Trophoblast cell (in vitro differentiated cells and primary cell): ENCODE results near the gene INTS3.

ENCODE experiments used
- DNase-seq, 2 donors: peaks; one replicate each; pipeline ENCODE4 v3.0.0-alpha.2; 2016
- H2AFZ ChIP-seq: 2 replicates; pipeline ENCODE4 v1.6.1; 2013; ENCODE audit warnings: low read length, moderate library complexity, mild to moderate bottlenecking; ENCODE audit not compliant: insufficient read depth, poor library complexity
- H2AK5ac ChIP-seq: 2 replicates; pipeline ENCODE4 v1.6.1; 2013; ENCODE audit warnings: mild to moderate bottlenecking, low read length
- H2BK120ac ChIP-seq: 2 replicates; pipeline ENCODE4 v1.6.1; 2013; ENCODE audit warnings: low read length, mild to moderate bottlenecking, moderate library complexity; ENCODE audit not compliant: insufficient read depth, poor library complexity
- H2BK12ac ChIP-seq: 2 replicates; pipeline ENCODE4 v1.6.1; 2013; ENCODE audit warnings: mild to moderate bottlenecking, low read length, moderate library complexity
- H2BK5ac ChIP-seq: 2 replicates; pipeline ENCODE4 v1.6.1; 2013; ENCODE audit warnings: low read length, low read depth, moderate library complexity, mild to moderate bottlenecking; ENCODE audit not compliant: poor library complexity
- H3K14ac ChIP-seq: 2 replicates; pipeline ENCODE4 v1.6.1; 2013; ENCODE audit warnings: mild to moderate bottlenecking, low read length
- H3K18ac ChIP-seq: 2 replicates; pipeline ENCODE4 v1.6.1; 2013; ENCODE audit warnings: mild to moderate bottlenecking, low read length
- H3K23ac ChIP-seq: 2 replicates; pipeline ENCODE4 v1.6.1; 2013; ENCODE audit warnings: low read length
- H3K27ac ChIP-seq: 2 replicates; pipeline ENCODE4 v1.5.1; 2013; ENCODE audit warnings: low read depth, mild to moderate bottlenecking, inconsistent platforms, low read length, moderate library complexity
- H3K27me3 ChIP-seq: 2 replicates; pipeline ENCODE4 v1.6.1; 2013; ENCODE audit warnings: inconsistent platforms, mild to moderate bottlenecking, low read length, moderate library complexity; ENCODE audit not compliant: insufficient read depth
- H3K36me3 ChIP-seq, 2 experiments: 1 replicate in 1 of 2; 2 replicates in 1 of 2; pipeline ENCODE4 v1.6.1; 2013; ENCODE audit warnings: low read length in 2 of 2, mild to moderate bottlenecking in 2 of 2, moderate library complexity in 1 of 2; ENCODE audit not compliant: insufficient read depth in 2 of 2, control insufficient read depth in 1 of 2
- H3K4ac ChIP-seq: 2 replicates; pipeline ENCODE4 v1.6.1; 2013; ENCODE audit warnings: low read depth, mild to moderate bottlenecking, low read length, moderate library complexity
- H3K4me1 ChIP-seq, 2 experiments: 1 replicate in 1 of 2; 2 replicates in 1 of 2; pipeline ENCODE4 v1.6.1; 2013; ENCODE audit warnings: low read length in 2 of 2, mild to moderate bottlenecking in 2 of 2, moderate library complexity in 1 of 2; ENCODE audit not compliant: insufficient read depth in 2 of 2, control insufficient read depth in 1 of 2
- H3K4me2 ChIP-seq: 2 replicates; pipeline ENCODE4 v1.6.1; 2013; ENCODE audit warnings: inconsistent platforms, mild to moderate bottlenecking, low read length, moderate library complexity
- H3K4me3 ChIP-seq: 2 replicates; pipeline ENCODE4 v1.5.1; 2013; ENCODE audit warnings: mild to moderate bottlenecking, low read depth, low read length, inconsistent platforms
- H3K79me1 ChIP-seq: one replicate; pipeline ENCODE4 v1.6.1; 2013; ENCODE audit warnings: low read length
- H3K79me2 ChIP-seq: 2 replicates; pipeline ENCODE4 v1.6.1; 2013; ENCODE audit warnings: low read length, mild to moderate bottlenecking; ENCODE audit not compliant: control insufficient read depth, insufficient read depth, poor library complexity
- H3K9ac ChIP-seq: 2 replicates; pipeline ENCODE4 v1.6.1; 2013; ENCODE audit warnings: mild to moderate bottlenecking, low read length
- H3K9me3 ChIP-seq: 2 replicates; pipeline ENCODE4 v1.6.1; 2013; ENCODE audit warnings: low read depth, mild to moderate bottlenecking, control low read depth, inconsistent platforms, low read length; ENCODE audit not compliant: insufficient read depth
- H4K12ac ChIP-seq: 2 replicates; pipeline ENCODE4 v1.6.1; 2013; ENCODE audit warnings: low read depth, mild to moderate bottlenecking, low read length, moderate library complexity
- H4K8ac ChIP-seq: 2 replicates; pipeline ENCODE4 v1.6.1; 2013; ENCODE audit warnings: low read depth, mild to moderate bottlenecking, low read length, moderate library complexity
- H4K91ac ChIP-seq: one replicate; pipeline ENCODE4 v1.6.1; 2013; ENCODE audit warnings: low read depth, mild to moderate bottlenecking, low read length, moderate library complexity
- WGBS: extraction: QIAGEN DNeasy Blood & Tissue Kit; methylation state at CpG from one replicate; pipeline ENCODE4 v1.1.7; 2013; ENCODE audit warnings: missing lambda C conversion rate; ENCODE audit not compliant: insufficient read length, insufficient coverage; ENCODE audit errors: extremely low coverage; 5-methylcytosine and 5-hydroxymethylcytosine counted together

The INTS3 gene

DNA sequence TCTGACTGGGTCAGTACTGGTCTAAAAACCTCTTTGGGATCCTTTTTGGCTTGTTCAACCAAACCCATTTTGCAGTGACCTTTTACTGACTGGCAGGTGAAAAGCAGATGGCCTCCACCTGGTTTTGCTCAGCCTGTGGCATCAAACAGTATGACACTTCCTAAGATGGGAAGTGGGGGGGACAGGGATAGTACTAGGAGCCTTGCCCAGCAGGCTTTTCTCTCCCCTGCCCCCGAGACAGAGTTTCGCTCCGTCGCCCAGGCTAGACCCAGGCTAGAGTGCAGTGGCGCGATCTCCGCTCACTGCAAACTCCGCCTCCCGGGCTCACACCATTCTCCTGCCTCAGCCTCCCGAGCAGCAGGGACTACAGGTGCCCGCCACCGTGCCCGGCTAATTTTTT, 18.3 kb downstream of the INTS3 start:
- H3K4me3 ChIP-seq, result no peak overlapping the region
- no CpG with 5 or more reads among the region's 13 CpGs for WGBS
- H4K8ac ChIP-seq, result no peak overlapping the region
- H3K4me2 ChIP-seq, result no peak overlapping the region
- no peak overlapping the region for H2AK5ac ChIP-seq
- H3K4me1 ChIP-seq, result peaks cover 0 to 3% of the 10 kb centered on the region in 2 experiments
- no peak overlapping the region for H3K18ac ChIP-seq
- DNase-seq, result no peak
- H3K9ac ChIP-seq, result no peak overlapping the region
- H2AFZ ChIP-seq, result no peak overlapping the region
- H3K27me3 ChIP-seq, result no peaks in the 10 kb centered on the region
- no peak overlapping the region for H2BK12ac ChIP-seq
- no peaks in the 10 kb centered on the region for H3K79me1 ChIP-seq
- no peak overlapping the region for H3K14ac ChIP-seq
- no peak overlapping the region for H3K4ac ChIP-seq
- H3K9me3 ChIP-seq, result peaks cover 1% of the 10 kb centered on the region
- no peak overlapping the region for H2BK5ac ChIP-seq
- no peak overlapping the region for H3K27ac ChIP-seq
- H2BK120ac ChIP-seq, result no peak overlapping the region
- H4K91ac ChIP-seq, result no peak overlapping the region
- H3K79me2 ChIP-seq, result no peaks in the 10 kb centered on the region
- H4K12ac ChIP-seq, result no peak overlapping the region
- H3K36me3 ChIP-seq, result peaks cover 9 to 53% of the 10 kb centered on the region in 2 experiments
- no peak overlapping the region for H3K23ac ChIP-seq

DNA sequence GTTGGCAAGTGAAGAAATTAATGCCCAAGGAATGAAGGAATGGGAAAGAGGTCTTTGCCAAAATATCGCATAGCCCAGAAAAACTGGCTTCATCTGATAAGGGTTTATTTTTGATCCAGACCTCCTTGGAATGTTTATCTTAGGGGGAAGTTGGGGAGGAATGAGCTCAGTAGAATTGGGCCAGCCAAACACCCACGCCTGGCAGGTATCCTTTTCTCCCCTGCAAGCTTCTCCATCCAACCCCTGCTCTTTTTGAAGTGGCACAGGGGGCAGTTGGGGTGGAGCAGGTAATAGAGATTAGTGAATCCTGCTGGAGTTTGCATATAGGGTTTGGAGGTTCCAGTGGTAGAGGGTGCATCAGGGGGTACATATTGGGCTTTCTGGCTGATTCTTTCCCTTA, 21.1 kb downstream of the INTS3 start:
- H4K91ac ChIP-seq, result no peak overlapping the region
- H3K9me3 ChIP-seq, result peaks cover 1% of the 10 kb centered on the region
- H3K4me1 ChIP-seq, result peaks cover 0 to 3% of the 10 kb centered on the region in 2 experiments
- no peak overlapping the region for H3K9ac ChIP-seq
- H4K8ac ChIP-seq, result no peak overlapping the region
- no peaks in the 10 kb centered on the region for H3K79me2 ChIP-seq
- H3K4ac ChIP-seq, result no peak overlapping the region
- no peak overlapping the region for H2BK12ac ChIP-seq
- H3K14ac ChIP-seq, result no peak overlapping the region
- no peak overlapping the region for H2AFZ ChIP-seq
- WGBS, result no CpG with 5 or more reads among the region's 2 CpGs
- no peak for DNase-seq
- no peak overlapping the region for H4K12ac ChIP-seq
- no peak overlapping the region for H3K23ac ChIP-seq
- H3K4me2 ChIP-seq, result no peak overlapping the region
- no peak overlapping the region for H2AK5ac ChIP-seq
- no peaks in the 10 kb centered on the region for H3K79me1 ChIP-seq
- no peak overlapping the region for H3K4me3 ChIP-seq
- H3K18ac ChIP-seq, result no peak overlapping the region
- H3K27me3 ChIP-seq, result no peaks in the 10 kb centered on the region
- peaks cover 9 to 49% of the 10 kb centered on the region in 2 experiments for H3K36me3 ChIP-seq
- no peak overlapping the region for H2BK5ac ChIP-seq
- H2BK120ac ChIP-seq, result no peak overlapping the region
- H3K27ac ChIP-seq, result no peak overlapping the region

DNA sequence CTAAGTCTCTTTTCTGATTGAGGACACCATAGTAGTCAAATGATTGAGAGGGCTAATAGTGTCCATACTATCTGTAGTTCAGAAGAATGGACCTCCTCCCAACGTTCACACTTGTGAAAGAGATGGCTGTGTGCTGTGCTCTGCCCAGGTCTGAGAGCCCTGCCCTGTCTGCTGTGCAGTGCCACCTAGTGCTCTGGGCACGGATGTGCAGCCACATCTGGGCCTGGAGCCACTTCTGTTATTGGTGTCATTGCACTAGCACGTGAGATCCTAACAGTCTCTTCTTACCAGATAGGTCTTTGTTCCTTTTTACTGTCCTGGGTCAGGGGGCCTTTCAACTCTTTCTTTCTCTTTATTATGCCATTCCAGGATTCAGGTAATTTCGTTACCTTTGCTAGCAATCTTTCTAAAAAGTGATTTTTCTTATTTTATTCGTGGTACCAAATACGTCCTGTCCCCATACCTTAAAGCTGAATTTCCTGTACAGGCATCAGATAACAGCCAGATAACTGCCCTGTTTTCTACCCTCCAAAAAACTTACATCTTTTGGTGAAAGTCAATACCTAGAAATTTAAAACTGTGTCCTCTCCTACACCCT, 21.7 kb downstream of the INTS3 start:
- H3K4ac ChIP-seq, result no peak overlapping the region
- H2BK5ac ChIP-seq, result no peak overlapping the region
- H3K27me3 ChIP-seq, result no peaks in the 10 kb centered on the region
- no peak overlapping the region for H4K91ac ChIP-seq
- H3K18ac ChIP-seq, result no peak overlapping the region
- H3K4me1 ChIP-seq, result peaks cover 0 to 3% of the 10 kb centered on the region in 2 experiments
- no peak overlapping the region for H3K23ac ChIP-seq
- no CpG with 5 or more reads among the region's 6 CpGs for WGBS
- no peaks in the 10 kb centered on the region for H3K79me1 ChIP-seq
- H2BK120ac ChIP-seq, result no peak overlapping the region
- DNase-seq, result peak; percentile 82 to 92
- H4K12ac ChIP-seq, result no peak overlapping the region
- no peak overlapping the region for H3K4me2 ChIP-seq
- H4K8ac ChIP-seq, result no peak overlapping the region
- H3K14ac ChIP-seq, result no peak overlapping the region
- H3K9ac ChIP-seq, result no peak overlapping the region
- H3K9me3 ChIP-seq, result peaks cover 1% of the 10 kb centered on the region
- H3K27ac ChIP-seq, result no peak overlapping the region
- no peak overlapping the region for H2AFZ ChIP-seq
- peaks cover 10 to 52% of the 10 kb centered on the region in 2 experiments for H3K36me3 ChIP-seq
- H3K79me2 ChIP-seq, result no peaks in the 10 kb centered on the region
- no peak overlapping the region for H3K4me3 ChIP-seq
- no peak overlapping the region for H2AK5ac ChIP-seq
- no peak overlapping the region for H2BK12ac ChIP-seq

DNA sequence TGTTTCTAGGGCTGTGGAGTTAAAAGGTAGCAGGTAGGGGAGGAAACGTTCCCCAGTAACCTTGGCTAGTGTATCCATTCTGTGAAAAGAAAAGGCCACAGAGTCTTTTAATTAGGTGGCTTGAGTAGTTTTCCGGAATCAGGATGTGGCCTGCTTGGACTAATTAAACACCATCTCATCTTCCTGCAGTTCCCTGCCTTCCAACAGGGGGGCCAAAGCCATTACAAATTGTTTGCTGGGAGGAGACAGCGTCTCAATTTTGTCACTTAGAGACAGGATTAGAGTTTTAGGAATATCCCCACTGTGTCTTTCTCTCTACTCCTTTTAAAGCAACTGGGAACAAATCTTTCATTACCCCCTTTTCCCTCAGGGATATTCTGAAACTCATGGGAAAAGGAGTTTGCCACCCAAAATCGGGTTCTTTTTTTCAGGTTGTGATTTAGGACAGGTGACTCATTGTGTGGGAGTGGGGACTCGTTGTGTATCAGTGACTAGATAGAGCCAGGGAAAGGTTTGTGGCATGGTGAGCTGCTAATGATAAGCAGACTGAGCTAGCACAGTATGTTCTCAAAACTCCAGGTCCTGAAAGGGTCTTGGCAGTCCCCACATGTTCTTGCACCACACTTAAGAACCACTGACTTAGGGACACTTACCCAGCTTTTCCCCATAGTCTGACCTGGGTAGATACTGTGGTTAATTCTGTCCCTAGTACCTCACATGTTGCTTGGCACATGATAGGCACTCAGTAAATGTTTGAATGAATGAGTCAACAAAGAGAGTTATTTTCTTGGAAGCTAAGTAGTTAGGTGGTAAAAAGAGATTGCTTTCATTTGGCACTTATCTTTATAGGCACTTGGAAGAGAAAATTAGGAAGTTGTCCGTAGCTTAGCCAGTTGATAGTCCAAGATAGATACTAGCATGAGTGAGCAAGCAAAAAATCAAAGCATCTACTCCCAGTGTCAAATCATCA, 22.5 kb downstream of the INTS3 start:
- no peak for DNase-seq
- H3K4me3 ChIP-seq, result no peak overlapping the region
- H3K36me3 ChIP-seq, result peaks cover 15 to 53% of the 10 kb centered on the region in 2 experiments
- H2BK5ac ChIP-seq, result no peak overlapping the region
- no CpG with 5 or more reads among the region's 6 CpGs for WGBS
- H3K27ac ChIP-seq, result no peak overlapping the region
- H3K9me3 ChIP-seq, result peaks cover 1% of the 10 kb centered on the region
- H2AK5ac ChIP-seq, result no peak overlapping the region
- H3K18ac ChIP-seq, result no peak overlapping the region
- no peak overlapping the region for H2BK12ac ChIP-seq
- H3K4me2 ChIP-seq, result no peak overlapping the region
- no peak overlapping the region for H3K4ac ChIP-seq
- peak overlapping the region; percentile 4 for H3K23ac ChIP-seq
- no peak overlapping the region for H3K14ac ChIP-seq
- H2AFZ ChIP-seq, result no peak overlapping the region
- no peak overlapping the region for H4K8ac ChIP-seq
- H3K79me1 ChIP-seq, result no peaks in the 10 kb centered on the region
- H4K91ac ChIP-seq, result no peak overlapping the region
- H4K12ac ChIP-seq, result no peak overlapping the region
- H3K27me3 ChIP-seq, result no peaks in the 10 kb centered on the region
- no peak overlapping the region for H2BK120ac ChIP-seq
- H3K79me2 ChIP-seq, result no peaks in the 10 kb centered on the region
- peaks cover 0 to 3% of the 10 kb centered on the region in 2 experiments for H3K4me1 ChIP-seq
- H3K9ac ChIP-seq, result no peak overlapping the region
